LNCaP clone FGC (cell line): Measurements from ENCODE around the gene NFKBIE.

Experiments
- DNase-seq: peaks from one replicate; pipeline ENCODE4 v3.0.0-alpha.2; 2011; ENCODE audit warnings: low read depth
- H3K4me3 ChIP-seq: 2 replicates; pipeline ENCODE4 v1.5.1; 2011; ENCODE audit warnings: mild to moderate bottlenecking, low read depth, low read length, control low read depth
- TF ChIP-seq, protein P1 (sequence below): IDR thresholded peaks from 2 replicates; pipeline ENCODE4 v1.5.1; 2012; ENCODE audit warnings: mild to moderate bottlenecking; ENCODE audit not compliant: control insufficient read depth, insufficient read depth; ENCODE audit errors: extremely low read depth

Gene NFKBIE

DNA sequence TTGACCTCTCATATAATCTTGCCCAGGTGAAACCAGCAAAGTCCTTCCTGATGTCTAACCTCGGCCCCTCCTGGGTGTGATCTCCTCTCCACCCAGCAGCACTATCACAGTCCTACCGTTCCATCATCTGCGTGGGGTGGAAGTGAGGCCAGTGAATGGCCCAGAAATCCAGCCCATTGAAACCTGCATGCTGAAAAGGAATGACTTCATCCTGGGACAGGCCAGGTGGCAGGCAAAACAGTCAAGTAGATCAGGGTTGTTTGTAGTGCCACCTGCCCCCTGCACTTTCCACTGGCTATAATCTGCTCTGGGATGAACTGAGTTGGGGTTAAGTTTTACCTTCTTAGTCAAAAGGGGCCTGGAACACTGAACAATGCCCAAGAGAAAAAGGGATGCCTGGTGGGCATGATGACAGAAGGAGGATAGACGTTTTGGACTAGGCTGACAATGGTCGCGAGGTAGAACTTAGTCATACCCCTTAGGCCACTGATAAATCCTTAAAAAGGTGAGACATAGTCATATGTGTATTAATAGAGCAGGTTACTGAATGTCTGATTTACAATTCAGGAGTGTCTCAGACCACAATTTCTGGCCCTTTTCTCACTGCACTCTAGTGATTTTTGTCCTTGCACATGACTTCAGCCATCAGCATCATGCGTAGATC, 26.5 kb downstream of the NFKBIE start:
- no peak for DNase-seq
- H3K4me3 ChIP-seq: no peak overlapping the region
- TF ChIP-seq, protein P1, sequence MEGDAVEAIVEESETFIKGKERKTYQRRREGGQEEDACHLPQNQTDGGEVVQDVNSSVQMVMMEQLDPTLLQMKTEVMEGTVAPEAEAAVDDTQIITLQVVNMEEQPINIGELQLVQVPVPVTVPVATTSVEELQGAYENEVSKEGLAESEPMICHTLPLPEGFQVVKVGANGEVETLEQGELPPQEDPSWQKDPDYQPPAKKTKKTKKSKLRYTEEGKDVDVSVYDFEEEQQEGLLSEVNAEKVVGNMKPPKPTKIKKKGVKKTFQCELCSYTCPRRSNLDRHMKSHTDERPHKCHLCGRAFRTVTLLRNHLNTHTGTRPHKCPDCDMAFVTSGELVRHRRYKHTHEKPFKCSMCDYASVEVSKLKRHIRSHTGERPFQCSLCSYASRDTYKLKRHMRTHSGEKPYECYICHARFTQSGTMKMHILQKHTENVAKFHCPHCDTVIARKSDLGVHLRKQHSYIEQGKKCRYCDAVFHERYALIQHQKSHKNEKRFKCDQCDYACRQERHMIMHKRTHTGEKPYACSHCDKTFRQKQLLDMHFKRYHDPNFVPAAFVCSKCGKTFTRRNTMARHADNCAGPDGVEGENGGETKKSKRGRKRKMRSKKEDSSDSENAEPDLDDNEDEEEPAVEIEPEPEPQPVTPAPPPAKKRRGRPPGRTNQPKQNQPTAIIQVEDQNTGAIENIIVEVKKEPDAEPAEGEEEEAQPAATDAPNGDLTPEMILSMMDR: no peak

DNA sequence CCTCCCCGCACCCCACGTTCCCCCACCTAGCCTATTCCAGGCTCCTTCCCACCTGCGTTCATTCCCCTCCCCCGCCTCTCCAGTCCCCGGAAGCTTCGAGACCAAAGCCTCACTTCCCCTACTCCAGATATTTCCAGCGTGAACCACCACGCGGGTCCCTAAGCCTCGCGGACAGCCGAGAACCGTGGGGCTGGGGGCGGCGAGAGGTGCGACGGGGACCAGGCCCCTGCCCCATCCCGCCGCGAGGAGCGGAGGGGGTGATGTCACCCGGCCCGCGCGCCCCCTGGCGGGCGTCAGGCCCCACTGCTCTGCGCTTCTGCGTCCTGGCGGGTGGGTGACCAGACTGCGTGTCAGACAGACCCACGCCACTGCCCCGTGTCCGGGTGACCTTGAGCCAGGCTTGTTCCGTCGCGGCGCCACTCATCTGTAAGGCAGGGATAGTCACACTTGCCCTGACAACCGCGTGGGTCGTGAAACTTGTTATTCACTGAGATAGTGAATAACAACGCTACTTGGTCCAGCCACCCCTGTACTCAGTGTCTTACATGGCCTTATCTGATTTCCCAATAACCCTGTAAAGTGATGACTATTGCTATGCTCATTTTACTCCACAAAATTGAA, 27.4 kb downstream of the NFKBIE start:
- TF ChIP-seq, protein P1: peak; percentile 85
- H3K4me3 ChIP-seq: peak overlapping the region; percentile 55
- DNase-seq: no peak

DNA sequence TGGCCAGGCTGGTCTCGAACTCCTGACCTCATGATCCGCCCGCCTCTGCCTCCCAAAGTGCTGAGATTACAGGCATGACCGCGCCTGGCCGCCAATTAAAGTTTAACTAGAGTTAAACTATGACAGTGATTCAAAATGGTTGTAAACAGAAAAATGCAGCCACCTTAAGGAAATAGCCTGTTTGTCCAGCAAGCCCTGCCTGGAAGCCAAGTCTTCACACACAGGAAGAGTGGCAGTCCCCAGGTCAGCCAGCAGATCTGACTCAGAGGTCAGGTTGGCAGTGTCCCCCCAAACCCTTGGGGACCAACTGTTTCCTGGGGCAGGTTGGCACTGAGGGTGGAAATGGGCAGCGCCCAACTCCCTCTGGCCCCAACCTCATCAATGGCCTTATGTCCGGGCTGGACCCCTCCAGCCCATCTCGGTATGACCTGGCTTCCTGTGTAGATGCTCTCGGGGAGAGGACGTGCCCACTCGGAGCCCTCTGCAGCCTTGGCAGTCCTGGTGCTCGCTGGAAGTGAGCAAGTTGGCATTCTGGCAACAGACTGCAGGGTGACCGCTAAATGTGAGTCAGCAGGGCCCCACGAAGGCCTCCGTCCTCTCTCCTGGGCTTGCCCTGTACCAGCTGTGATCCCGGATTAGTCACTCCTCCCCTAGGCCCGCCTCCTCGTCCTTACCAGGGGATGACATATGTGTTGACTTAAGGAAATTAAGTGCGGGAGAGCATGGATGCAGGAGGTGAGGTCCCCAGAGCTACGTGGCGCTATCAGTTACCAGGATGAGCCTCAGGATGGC, 28.1 kb downstream of the NFKBIE start:
- TF ChIP-seq, protein P1: no peak
- peak; percentile 88 for DNase-seq
- peak overlapping the region; percentile 55 for H3K4me3 ChIP-seq

DNA sequence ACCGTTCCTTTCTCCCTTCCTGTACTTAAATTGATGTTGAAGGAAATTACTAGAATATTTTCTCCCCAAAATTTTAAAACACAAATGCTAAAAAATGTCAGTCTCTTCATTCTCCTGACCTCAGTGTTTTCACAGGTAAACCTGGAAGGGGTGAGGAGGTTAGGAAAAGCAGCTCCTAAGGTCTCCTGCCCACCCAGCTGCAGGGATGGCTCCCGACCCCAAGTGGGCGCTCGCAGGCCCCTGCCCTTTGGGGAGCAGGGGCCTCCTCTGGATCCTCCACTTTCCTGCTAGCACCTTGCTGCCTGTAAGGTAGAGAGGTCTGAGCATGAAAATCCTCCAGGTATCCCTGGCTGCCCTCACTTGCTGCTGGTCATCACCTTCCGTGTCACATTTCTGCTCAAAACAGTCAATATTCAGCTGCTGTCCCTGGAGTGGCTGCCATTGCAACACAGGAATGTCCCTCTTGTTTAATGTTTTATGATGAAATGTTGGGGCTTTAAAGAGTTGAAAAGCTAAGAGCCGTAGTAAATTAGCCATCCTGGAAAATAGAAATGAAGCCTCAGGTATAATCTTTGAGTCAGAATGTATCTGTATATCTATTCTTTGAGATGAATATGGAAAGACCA, 29.3 kb downstream of the NFKBIE start:
- no peak overlapping the region for H3K4me3 ChIP-seq
- DNase-seq: no peak
- TF ChIP-seq, protein P1: no peak

DNA sequence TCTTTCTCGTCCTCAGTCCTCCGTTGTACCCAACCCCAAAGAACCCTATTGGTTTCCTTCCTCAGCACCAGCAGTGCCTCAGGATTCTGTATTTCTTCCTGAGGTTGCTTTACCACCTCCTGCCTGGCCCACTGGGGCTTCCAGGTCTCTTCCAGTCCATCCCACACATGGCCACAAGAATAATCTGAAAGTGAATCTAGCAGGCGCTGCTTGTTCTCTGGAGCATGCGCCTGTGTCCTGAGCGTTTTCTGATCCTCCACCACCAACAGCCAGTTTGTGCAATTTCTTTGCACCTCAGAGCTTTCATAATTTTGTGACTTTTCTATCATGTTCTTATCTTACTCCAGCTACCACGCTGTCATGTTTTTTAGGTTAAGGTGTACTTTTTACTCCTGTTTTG, 30.1 kb downstream of the NFKBIE start:
- DNase-seq: no peak
- TF ChIP-seq, protein P1: no peak
- H3K4me3 ChIP-seq: no peak overlapping the region

DNA sequence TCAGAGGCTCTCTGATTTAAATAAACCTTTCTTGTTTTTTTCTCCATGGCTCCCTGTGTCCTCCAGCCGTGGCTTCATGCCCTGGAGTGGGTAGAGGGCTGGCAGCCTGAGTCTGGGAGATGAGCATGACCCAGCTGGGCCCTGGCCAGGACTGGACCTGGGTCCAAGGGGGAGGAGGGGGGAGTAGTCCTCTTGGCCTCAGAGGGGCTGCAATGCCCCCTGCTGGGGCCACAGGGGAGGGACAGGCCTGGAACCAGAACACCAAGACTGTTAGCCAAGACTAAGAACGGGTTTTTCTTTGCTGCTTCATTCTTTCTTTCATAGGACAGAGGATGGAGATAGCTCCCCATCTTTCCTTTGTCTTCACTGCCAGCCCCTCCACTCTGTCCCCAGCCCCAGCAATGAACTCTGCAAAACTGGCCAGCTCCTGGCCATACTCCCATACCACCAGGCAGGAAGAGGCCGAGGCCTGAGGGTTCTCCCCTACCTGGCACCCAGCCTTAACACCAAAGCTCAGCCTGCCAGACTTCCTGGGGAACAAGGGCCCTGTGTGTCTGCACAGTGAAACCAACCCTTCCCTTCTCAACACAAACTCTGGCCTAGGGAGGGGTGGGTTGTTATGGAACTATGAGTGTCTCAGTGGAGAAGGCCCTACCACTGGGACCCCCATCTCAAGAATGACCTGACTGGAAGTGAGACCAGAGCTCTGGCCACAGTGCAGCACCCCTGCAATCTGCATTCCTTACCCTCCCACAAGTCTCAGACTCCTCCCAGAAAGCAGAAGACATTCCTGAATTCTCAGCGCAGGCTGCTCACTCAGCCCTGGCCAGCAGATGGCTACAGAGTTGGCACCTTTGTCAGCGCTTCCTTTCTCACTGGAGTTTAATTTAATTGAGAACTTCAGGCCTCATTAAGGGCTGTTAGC, 31.0 kb downstream of the NFKBIE start:
- DNase-seq: no peak
- H3K4me3 ChIP-seq: no peak overlapping the region
- TF ChIP-seq, protein P1: peak; percentile 77
